Effector memory CD8-positive, alpha-beta T cell (primary cell): ENCODE data around the gene MMP7.

ENCODE experiments used
- ATAC-seq: fragments of 150-1000 bp; cut with Tn5 transposase; replicated peaks from 2 replicates; pipeline ENCODE4 v1.10.0; 2021; ENCODE audit warnings: mild to moderate bottlenecking, moderate library complexity
- DNase-seq, 3 experiments: peaks; one replicate each; pipeline ENCODE4 v3.0.0; 2021
- H3K27ac Mint-ChIP-seq, 2 donors: one replicate each; pipeline ENCODE4 v1.8.0; 2022; ENCODE audit warnings: mild to moderate bottlenecking in 2 of 2, mixed read lengths in 2 of 2, moderate library complexity in 2 of 2
- H3K27me3 Mint-ChIP-seq, 2 donors: one replicate each; pipeline ENCODE4 v1.8.0; 2022; ENCODE audit warnings: mixed read lengths in 2 of 2
- H3K36me3 Mint-ChIP-seq: one replicate; pipeline ENCODE4 v1.8.0; 2022; ENCODE audit warnings: mild to moderate bottlenecking, moderate library complexity, mixed read lengths; ENCODE audit not compliant: insufficient read depth
- H3K4me1 Mint-ChIP-seq, 2 donors: one replicate each; pipeline ENCODE4 v1.8.0; 2022; ENCODE audit warnings: low read depth in 2 of 2, mixed read lengths in 2 of 2
- H3K4me3 Mint-ChIP-seq, 2 donors: one replicate each; pipeline ENCODE4 v1.8.0; 2022; ENCODE audit warnings: mild to moderate bottlenecking in 2 of 2, mixed read lengths in 2 of 2, moderate library complexity in 2 of 2
- H3K9me3 Mint-ChIP-seq, 2 donors: one replicate each; pipeline ENCODE4 v1.8.0; 2022; ENCODE audit warnings: mixed read lengths in 2 of 2

Gene MMP7

DNA sequence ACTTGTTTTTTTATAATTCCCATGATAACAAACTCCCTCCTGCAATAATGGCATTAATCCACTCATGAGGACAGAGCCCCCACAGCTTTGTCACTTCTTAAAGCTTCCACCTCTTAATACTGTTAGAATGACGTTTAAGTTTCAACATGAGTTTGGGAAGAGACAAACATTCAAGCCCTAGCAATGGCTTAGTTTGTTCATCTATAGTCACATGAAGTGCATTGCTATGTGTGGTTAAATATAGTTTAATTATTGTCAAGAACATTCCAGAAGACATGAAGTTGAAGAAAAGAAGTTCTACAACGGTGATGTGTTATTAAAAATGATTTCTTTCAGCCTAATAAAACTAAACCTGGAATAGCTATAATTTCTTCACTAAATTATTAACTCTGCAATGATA is 30.6 kb downstream of the MMP7 start:
- peaks cover 4 to 6% of the 10 kb centered on the region in 2 donors for H3K4me1 Mint-ChIP-seq
- peaks cover 39 to 42% of the 10 kb centered on the region in 2 donors for H3K27me3 Mint-ChIP-seq
- DNase-seq (no peak), ATAC-seq (no peak)
- no peak overlapping the region for H3K27ac Mint-ChIP-seq
- H3K9me3 Mint-ChIP-seq, result no peaks in the 10 kb centered on the region
- H3K36me3 Mint-ChIP-seq, result no peaks in the 10 kb centered on the region
- H3K4me3 Mint-ChIP-seq, result no peak overlapping the region

DNA sequence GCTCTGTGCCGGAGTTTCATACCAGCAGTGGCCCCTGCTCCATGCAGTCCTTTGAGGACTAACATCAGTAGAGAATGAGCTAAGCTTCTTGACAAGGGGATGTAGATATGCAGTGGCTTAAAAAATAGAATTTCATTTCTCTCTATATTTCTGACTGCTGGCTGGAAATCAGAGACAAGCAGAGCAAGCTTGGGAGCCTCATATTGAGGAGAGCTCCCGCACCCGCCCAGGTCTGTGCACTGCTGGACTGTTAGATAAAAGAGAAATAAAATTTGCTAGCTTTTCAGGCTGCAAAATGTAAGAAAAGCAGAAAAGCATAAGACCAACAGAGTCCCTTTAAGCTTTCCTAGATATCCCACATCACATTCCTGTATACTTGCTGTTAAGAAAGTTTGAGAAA is 31.4 kb downstream of the MMP7 start:
- no peaks in the 10 kb centered on the region for H3K9me3 Mint-ChIP-seq
- H3K36me3 Mint-ChIP-seq, result no peaks in the 10 kb centered on the region
- H3K27me3 Mint-ChIP-seq, result peaks cover 37 to 41% of the 10 kb centered on the region in 2 donors
- H3K4me1 Mint-ChIP-seq, result peaks cover 4 to 6% of the 10 kb centered on the region in 2 donors
- no peak overlapping the region for H3K4me3 Mint-ChIP-seq
- H3K27ac Mint-ChIP-seq, result no peak overlapping the region
- ATAC-seq, result no peak
- DNase-seq, result no peak

DNA sequence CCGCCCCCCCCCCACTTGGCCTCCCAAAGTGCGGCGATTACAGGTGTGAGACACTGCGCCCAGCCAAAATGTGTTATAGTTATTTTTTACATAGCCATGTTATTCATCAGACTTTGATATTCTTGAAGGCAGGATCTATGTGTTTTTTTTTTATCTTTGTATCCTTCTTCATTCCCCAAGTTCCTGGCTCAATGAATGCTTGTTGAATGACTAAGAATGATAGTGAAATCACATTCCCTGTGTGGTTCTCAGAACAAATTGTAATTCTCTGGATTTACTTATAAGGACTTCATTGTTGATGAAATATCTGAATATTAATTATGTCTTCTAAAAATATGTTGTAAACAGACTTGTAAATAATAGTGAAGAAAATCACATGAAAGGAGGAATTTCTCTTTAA is 33.5 kb downstream of the MMP7 start:
- ATAC-seq (no peak), DNase-seq (no peak)
- Mint-ChIP-seq H3K9me3 (no peaks in the 10 kb centered on the region), H3K27me3 (peaks cover 26 to 31% of the 10 kb centered on the region in 2 donors), H3K27ac (no peak overlapping the region), H3K4me3 (no peak overlapping the region), H3K4me1 (peaks cover 4 to 6% of the 10 kb centered on the region in 2 donors), H3K36me3 (no peaks in the 10 kb centered on the region)

DNA sequence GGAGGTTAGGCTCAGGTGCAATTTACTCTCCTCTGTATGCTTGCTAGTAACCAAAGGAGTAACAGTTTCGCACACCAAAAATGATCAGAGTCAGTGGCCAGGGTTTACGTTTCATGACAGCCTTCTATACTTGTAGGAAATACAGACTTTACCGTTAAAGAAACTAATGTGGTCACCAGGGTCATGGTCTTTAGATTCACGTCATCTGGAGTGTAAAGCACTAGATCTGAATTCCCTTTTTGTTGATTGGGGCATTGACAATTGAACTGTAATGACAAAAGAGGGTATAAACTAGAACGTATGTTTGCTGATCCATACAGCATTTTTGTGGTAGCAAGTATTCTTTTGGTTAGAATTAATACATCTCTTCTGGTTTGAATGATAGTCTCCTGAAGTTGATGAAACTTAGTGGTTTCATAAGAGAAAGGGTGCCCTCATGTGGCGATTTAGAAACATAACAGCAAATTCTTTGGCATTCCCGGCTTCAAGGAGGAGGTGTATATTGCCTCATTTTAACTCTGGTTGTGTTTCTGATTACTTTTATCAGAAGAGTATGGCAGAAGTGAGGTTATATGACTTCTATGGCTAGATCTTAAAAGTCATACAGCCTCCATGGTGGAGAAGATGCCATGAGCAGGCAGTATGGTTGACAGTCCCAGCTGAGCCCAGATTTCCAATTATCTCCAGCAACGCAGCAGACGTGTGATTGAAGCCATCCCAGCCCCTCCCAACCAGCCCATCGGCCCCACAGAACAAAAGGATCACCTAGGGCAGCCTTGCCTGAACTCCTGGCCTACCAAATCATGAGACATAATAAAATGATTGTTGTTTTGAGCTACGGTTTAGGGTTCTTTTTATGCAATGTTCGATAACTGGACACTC is 35.1 kb downstream of the MMP7 start:
- Mint-ChIP-seq H3K4me1 (peaks cover 4 to 6% of the 10 kb centered on the region in 2 donors), H3K27ac (peak overlapping the region in 1 of 2 donors; percentile 4), H3K36me3 (no peaks in the 10 kb centered on the region), H3K4me3 (no peak overlapping the region), H3K27me3 (peaks cover 29 to 38% of the 10 kb centered on the region in 2 donors), H3K9me3 (no peaks in the 10 kb centered on the region)
- ATAC-seq, result peak; percentile 83
- peak; percentile 48 to 49 (median 48) for DNase-seq

DNA sequence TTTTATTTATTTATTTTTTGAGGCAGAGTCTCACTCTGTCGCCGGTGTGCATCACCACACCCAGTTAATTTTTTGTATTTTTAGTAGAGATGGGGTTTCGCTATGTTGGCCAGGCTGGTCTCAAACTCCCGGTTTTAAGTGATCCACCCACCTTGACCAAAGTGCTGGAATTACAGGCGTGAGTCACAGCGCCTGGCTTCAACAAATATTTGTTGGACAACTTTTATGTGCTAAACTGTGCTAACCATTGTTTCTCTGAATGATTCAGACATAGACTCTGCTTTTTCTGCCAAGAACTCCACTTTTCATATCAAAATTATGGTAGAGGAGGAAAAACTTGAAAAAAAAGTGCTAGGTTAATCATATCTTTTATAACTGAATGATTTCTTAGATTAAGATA is 36.3 kb downstream of the MMP7 start:
- Mint-ChIP-seq H3K4me3 (no peak overlapping the region), H3K4me1 (peaks cover 4 to 6% of the 10 kb centered on the region in 2 donors), H3K27ac (no peak overlapping the region), H3K27me3 (peaks cover 25 to 43% of the 10 kb centered on the region in 2 donors), H3K36me3 (no peaks in the 10 kb centered on the region), H3K9me3 (no peaks in the 10 kb centered on the region)
- ATAC-seq (no peak), DNase-seq (no peak)

DNA sequence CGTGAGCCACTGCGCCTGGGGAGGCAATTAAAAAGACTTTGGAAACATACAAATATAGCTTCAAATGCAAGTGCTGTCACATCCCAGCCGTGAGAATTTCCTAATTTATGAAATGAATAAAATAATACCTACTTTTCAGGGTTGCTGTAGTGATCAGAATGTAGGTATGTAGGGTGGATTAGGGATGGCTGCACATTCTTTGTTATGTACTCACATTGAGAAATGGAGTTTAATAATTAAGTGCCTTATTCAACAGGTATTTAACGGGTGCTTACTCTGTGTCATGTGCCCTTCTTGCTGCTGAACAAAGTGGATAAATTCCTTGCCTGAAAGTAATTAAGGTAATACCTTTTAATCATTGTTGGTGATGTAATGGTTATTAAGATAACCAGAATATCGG is 37.0 kb downstream of the MMP7 start:
- H3K9me3 Mint-ChIP-seq, result no peaks in the 10 kb centered on the region
- no peak overlapping the region for H3K4me3 Mint-ChIP-seq
- ATAC-seq, result no peak
- H3K36me3 Mint-ChIP-seq, result no peaks in the 10 kb centered on the region
- peaks cover 4 to 6% of the 10 kb centered on the region in 2 donors for H3K4me1 Mint-ChIP-seq
- no peak for DNase-seq
- H3K27ac Mint-ChIP-seq, result no peak overlapping the region
- peaks cover 27 to 47% of the 10 kb centered on the region in 2 donors for H3K27me3 Mint-ChIP-seq

DNA sequence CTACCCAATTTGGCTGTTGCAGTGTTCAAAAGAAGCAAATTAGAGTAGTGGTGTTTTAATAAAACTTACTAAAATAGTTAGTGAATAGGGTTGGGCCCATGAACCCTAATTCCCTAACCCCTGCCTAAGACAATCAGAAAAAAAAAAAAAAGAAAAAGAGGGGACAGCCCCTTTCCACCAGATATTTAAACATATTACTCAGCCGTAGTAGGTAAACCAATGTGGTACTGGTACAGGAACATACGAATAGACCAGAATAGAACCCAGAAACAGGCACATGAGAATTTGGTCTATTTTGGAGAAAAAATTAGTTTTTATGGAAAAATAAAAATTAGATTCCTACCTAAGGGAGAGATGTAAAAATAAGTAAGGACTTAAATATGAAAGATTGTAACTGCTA is 38.6 kb downstream of the MMP7 start:
- peaks cover 4 to 6% of the 10 kb centered on the region in 2 donors for H3K4me1 Mint-ChIP-seq
- H3K36me3 Mint-ChIP-seq, result no peaks in the 10 kb centered on the region
- ATAC-seq, result no peak
- peaks cover 27 to 42% of the 10 kb centered on the region in 2 donors for H3K27me3 Mint-ChIP-seq
- no peak for DNase-seq
- H3K9me3 Mint-ChIP-seq, result no peaks in the 10 kb centered on the region
- H3K4me3 Mint-ChIP-seq, result no peak overlapping the region
- H3K27ac Mint-ChIP-seq, result no peak overlapping the region

DNA sequence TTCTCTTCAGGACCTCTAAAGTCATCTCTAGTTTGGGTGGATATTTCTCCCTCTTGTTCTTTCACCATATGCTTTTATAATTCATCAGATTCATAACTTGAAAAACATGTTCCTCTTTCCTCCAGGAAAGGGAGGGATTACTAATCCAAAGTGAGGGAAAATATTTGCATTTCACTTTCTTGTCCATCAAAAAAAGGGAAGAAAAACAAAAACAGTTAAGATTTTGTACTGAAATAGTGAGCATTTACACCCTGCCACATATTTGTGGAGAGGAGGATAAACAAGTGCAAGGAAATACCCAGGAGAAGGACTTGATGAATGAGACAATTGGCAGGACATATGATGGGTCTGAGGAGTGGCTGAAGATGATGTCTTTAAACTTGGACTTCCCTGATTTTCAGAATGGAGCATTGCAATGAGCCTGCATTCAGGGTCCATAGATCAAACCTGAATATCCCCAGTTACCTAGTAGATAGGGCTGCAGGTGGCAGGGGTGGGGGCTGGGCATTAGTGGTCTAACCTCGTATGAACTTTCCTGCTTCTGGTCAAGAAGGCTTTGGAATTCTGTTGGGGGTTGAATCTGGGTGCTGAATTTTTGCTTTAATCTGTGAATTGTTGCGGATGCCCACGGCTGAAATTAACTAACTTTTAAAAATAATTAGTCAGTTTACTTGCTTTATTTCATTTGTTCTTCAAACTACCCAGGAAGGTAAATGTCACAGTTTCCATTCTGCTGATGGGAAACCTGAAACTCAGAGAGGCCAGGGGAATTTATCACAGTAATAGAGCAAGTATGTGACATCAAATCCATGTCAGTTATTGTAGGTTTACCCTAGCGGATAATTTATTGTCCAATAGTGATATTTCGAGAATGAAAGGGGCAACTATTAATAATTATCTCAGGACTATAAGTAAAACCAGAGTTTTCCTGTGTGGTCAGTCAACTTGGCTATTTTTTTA is 41.1 kb downstream of the MMP7 start:
- H3K4me3 Mint-ChIP-seq, result no peak overlapping the region

DNA sequence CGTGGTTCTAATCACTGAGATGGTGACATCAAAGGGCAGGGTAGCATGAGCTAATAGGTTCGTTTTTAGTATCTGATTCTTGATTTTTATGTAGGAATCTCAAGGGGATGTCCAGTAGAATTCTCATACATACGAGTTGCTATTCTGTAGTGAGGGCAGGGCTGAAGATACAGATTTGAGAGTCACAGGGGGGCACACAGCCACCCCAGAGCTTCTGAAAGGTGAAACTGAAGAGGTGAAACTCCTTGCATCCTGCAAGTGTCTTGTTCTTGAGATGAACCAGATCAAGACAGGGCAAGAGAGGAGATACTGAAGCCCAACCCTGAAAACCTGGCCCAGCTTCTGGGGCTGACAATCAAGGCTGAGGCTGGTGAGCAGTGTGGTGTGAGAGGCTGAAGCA is 42.3 kb downstream of the MMP7 start:
- Mint-ChIP-seq H3K36me3 (no peaks in the 10 kb centered on the region), H3K4me3 (no peak overlapping the region), H3K27me3 (peaks cover 16 to 30% of the 10 kb centered on the region in 2 donors), H3K9me3 (no peaks in the 10 kb centered on the region), H3K4me1 (no peaks in the 10 kb centered on the region), H3K27ac (no peak overlapping the region)
- ATAC-seq (no peak), DNase-seq (no peak)

More for the DNA sequence above, 41.1 kb downstream of the MMP7 start:
- no peaks in the 10 kb centered on the region for H3K9me3 Mint-ChIP-seq
- ATAC-seq (no peak), DNase-seq (no peak)
- H3K27ac Mint-ChIP-seq, result no peak overlapping the region
- peaks cover 16 to 30% of the 10 kb centered on the region in 2 donors for H3K27me3 Mint-ChIP-seq
- no peaks in the 10 kb centered on the region for H3K4me1 Mint-ChIP-seq
- no peaks in the 10 kb centered on the region for H3K36me3 Mint-ChIP-seq

DNA sequence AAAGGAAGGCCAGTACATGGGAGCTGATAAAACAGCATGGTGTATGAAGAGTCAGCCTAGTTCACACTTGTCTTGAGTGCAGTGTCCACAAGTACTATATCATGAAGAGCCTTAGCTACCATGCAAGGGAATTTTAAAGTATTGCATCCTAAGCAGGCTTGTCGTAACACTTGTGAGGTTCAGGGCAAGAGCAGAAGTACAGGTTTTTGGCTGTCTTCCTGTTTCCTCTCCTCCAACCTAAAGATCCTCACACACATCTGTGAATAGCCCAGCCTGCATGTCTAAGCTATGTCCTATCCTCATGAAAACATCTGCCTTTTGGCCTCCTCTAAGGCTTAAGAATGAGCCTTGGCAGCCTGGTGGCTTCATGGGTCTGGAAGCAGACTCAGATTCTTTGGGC is 43.3 kb downstream of the MMP7 start:
- no peak for DNase-seq
- no peaks in the 10 kb centered on the region for H3K4me1 Mint-ChIP-seq
- no peak overlapping the region for H3K4me3 Mint-ChIP-seq
- ATAC-seq, result no peak
- H3K9me3 Mint-ChIP-seq, result no peaks in the 10 kb centered on the region
- H3K27me3 Mint-ChIP-seq, result peaks cover 8 to 24% of the 10 kb centered on the region in 2 donors
- no peak overlapping the region for H3K27ac Mint-ChIP-seq
- no peaks in the 10 kb centered on the region for H3K36me3 Mint-ChIP-seq

DNA sequence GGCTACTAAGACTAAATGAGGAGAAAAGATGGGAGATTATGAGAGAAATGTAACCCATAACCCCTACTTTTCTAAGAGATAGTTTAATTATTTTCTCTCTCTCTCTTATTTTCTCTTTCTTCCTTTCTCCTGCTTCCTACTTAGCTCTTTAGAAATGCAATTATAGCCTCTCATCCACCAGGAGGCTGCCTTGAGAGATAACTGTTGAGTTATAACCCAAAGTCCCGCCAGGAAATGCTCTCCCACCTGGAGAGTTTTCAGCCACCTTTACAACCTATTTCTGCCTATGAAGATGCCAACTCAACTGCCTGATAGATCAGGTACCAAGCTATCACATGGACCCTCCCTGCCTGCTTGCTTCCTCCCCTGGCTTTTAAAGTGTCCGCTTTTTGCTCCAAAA is 44.0 kb downstream of the MMP7 start:
- DNase-seq (no peak), ATAC-seq (no peak)
- Mint-ChIP-seq H3K27me3 (peaks cover 4 to 19% of the 10 kb centered on the region in 2 donors), H3K27ac (no peak overlapping the region), H3K9me3 (no peaks in the 10 kb centered on the region), H3K4me1 (no peaks in the 10 kb centered on the region), H3K36me3 (no peaks in the 10 kb centered on the region), H3K4me3 (no peak overlapping the region)

DNA sequence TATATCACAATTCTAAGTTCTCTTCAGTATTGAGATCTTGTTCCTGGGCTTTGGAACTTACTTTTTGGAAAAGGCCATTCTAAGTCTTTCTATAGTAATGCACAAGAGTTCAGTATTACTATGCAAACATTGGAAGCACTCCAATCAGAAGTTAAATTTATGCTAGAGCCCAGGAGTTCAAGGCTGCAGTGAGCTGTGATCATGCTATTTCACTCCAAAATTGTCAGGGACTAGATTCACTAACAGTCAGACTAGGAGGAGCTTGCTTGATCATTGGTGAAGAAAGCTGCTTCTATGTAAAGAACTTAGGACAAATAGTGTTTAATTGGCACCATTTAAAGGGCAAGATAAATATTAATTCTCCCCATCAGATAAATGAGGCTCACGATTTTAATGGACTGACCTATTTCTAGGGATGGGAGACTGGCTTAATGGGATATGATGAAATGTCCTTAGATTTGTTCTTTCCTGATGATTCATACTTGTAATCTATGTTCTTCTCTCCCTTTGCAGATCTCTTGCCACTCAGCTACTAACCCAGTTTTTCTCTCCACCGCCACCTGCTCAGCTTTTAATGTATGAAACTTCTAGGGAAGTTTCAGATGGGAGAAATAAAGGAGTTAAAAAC is 45.3 kb downstream of the MMP7 start:
- no peaks in the 10 kb centered on the region for H3K36me3 Mint-ChIP-seq
- no peaks in the 10 kb centered on the region for H3K9me3 Mint-ChIP-seq
- no peak overlapping the region for H3K27ac Mint-ChIP-seq
- H3K4me3 Mint-ChIP-seq, result no peak overlapping the region
- H3K4me1 Mint-ChIP-seq, result no peaks in the 10 kb centered on the region
- DNase-seq (no peak), ATAC-seq (no peak)
- peaks cover 4 to 10% of the 10 kb centered on the region in 2 donors for H3K27me3 Mint-ChIP-seq

DNA sequence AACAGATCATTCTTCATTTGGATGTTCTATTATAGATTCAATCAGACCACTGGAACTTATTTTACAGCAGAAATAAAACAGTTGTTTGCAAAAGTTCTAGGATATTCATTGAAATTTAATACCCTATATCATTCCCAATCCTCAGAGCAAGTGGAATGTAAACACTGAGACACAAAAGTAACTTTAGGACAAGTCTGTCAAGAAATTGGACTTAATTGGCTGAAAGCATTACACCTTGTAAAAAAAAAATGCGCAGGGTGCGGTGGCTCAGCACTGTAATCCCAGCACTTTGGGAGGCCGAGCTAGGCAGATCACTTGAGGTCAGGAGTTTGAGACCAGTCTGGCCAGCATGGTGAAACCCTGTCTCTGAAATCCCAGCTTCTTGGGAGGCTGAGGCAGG is 48.1 kb downstream of the MMP7 start:
- no peak for ATAC-seq
- H3K27me3 Mint-ChIP-seq, result no peaks in the 10 kb centered on the region
- no peak overlapping the region for H3K4me3 Mint-ChIP-seq
- H3K4me1 Mint-ChIP-seq, result peaks cover 0 to 2% of the 10 kb centered on the region in 2 donors
- H3K9me3 Mint-ChIP-seq, result no peaks in the 10 kb centered on the region
- H3K36me3 Mint-ChIP-seq, result no peaks in the 10 kb centered on the region
- H3K27ac Mint-ChIP-seq, result no peak overlapping the region
- DNase-seq, result no peak
